Effector CD8-positive, alpha-beta T cell (primary cell): ENCODE data around the gene PLCB4.

Experiments used
- DNase-seq: peaks from one replicate; lab custom pipeline; 2025; lab: John Stamatoyannopoulos, UW

PLCB4 gene

DNA sequence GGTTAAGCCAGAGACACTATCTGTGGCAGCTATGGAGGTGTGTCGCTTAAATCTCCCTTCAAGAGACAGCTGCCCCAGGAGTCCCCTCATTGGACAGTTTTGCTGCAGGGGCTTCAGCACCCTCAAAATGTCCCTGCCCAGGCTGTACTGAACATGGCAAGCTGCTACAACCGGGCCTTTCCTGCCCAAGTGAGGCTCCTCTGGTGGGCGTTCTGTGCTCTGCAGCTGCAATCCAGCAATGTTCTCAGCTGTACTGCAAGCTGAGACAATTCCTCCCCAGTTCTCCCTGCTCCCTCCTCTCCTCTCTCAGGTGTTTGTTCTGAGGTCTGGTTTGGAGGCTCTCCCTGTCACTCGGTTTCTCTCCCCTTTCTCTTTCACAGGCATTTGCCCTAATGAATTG lies 254.7 kb downstream of the PLCB4 start:
- no peak for DNase-seq

DNA sequence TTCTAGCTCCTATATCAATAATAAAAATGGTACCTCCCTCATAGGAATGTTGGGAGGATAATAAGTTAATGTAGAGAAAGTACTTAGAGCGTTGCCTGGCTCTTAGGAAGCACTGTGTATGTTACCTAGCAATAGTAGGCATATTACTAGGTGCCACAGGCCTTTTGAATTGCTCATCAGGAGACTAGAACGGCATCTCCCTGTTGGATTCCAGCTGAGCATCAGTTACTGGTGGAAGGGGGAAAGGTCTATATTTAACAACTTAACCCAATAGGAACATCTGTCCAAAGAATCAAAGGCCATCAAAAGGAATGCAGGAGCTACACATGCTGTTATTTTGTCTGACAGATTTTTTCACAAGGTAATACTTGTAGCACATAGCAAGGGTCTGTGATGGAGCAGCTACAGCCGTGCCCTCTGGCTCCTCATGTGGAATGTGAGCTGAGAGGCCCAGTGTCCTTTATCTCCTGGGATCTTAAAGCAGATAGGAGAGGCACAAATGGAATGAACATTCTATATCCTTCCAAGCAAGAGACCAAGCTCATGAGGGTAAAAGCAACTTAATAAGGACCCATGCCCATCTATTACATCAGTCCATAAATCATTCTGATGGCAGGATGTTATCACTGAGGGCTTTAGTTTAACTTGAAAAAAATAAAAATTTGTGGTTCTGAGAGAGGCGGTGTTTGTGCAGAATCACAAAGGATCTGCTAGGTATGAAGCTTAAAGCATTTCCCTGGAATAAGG lies 260.6 kb downstream of the PLCB4 start:
- DNase-seq: no peak

DNA sequence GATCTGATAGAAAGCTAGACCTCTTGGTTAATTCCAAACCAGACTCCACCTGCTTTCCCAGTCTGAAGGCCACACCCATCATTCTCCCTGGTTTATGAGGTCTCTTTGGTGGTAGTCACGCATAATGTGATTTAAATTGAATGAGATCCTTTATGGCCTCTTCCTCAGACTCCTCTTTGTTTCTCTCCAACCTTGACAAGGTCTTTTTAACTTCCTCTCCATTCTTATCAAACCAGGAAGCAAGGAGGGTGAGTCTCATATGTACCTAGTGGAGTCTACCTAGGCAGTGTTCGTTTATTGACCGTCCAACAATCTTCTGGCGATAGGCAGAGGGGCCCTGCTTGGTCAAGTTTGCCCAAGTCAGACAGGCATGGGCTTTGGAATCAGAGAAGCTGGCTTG lies 261.3 kb downstream of the PLCB4 start:
- no peak for DNase-seq

DNA sequence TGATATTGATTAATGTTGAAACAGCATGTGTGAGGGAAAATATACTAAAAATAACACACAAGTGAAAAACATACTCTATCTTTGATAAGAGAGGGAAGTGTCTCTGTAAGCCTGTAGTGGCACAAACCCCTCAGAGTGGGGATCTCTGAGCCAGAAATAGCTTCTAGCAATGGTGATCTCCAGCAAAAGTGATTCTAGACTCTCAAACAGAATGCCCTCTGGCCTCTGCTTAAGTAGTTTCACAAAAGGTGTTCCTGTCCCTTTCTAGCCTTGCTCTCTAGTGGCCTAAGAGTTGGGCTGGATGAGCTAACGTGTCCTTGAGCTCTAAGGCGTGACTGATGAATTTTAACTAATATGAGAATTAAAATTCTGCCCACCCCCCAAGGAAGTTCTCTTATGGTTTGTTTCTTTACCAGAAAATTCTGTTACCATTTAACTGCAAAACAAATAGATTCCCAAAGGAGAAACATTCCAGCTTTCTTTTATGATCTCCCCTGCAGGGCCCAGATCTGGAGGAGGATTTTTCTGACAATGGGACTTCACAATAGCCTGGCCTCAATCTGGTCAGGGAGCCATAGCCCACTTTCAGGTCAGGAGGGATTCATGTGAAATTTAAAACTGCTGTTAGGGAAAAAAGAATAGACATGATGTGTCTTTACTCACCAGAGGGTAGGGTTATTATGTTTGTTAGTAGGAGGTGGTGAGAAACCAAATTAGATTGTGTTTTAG lies 263.0 kb downstream of the PLCB4 start:
- DNase-seq: no peak

DNA sequence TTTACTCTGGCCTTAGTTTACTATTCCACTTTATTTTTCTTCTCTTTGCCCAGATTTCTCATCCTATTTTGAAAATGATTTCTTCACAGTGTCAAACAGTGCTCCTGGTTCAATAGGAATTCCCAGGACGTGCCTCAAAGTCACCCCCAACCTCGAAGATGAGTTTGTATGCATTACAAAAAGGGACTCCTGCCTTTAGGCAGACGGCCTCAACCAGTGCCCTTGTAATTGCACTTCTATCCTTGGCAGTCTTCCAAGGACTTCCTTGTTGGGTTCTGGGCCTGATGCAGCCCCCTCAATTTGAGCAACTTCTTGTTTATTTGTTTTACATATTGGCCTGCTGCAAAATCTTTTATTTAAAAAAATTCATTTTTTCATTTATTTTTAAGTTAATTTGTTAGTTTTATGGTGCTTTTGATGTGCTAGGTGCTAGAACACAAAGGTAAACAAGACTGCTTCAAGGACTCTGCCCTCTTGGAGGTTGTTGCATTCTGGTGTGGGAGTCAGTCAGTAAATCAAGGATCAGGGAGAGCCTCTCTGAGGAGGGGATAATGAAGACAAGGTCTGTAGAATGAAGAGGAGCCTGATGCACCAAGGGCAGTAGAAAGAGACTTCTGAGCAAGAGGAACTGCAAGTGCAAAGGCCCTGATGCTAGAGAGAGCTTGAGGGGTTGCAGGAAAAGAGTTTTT lies 264.0 kb downstream of the PLCB4 start:
- DNase-seq: no peak

DNA sequence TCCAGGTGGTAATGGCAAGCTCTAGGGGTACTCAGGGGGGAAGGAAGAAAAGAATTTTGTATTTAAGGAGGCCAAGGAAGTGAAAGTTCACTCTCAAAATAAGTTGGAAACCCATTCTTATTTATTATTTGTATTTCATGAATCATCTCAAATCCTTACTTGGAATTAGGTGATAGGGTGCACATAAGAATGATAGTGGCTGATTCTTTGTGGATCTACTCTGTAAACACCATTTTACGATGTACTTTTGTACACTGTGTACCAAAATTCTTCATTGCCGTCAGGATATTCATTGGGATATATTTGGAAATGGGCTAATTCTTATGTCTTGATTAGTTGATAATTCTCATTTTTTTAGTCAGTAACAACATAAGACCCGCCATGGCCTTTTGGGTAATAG lies 266.0 kb downstream of the PLCB4 start:
- no peak for DNase-seq

DNA sequence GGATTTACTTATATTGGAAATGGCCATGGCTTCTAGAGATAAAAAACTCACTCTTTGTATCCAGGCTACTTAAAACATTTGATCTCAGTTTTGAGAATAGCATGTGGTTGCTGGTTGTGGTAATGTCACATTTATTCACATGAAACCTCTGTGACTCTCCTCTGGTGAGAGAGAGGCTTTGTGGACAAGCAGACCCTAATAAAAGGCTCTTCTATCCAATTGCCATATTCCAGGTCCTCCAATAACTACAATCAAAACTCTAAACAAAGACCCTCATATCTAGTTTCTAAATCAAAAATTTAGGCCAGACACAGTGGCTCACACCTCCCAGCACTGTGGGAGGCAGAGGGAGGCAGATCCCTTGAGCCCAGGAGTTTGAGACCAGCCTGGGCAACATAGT lies 269.2 kb downstream of the PLCB4 start:
- no peak for DNase-seq

DNA sequence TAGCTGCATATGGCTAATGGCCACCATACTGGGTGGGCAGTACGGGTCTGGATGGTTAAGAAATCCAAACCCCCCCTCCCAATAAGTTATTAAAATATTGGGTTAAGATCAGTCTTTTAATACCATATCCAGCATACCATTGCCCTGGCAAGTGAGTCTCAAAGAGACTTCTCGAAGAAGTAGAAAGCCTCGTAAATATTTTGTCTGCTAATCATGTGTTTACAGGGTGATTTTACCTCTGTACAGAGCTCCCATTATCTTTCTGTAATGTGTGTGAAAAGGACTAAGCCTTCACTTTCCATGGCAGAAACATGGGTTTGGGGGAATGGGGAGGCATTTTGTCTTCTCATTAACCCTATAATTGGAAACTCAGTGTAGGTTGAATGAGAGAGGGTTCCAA lies 270.8 kb downstream of the PLCB4 start:
- no peak for DNase-seq

DNA sequence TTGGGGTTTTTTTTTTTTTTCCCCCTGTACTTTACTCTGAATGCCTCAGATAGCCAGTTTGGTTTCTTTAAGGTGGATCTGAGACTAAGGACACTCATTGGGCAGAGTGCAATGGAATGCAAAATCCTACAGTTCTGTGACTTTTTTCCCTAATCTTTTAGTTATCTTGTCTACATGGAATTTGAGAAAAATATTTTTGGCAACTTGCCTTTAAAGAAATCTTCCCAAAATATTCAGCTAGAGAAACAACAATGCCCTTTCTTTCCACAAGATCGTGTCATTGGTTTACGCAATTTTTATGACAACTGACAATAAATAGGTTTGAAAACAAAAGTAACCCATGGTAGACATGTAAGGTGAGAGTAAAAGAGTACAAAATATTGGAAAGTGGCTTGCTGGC lies 273.8 kb downstream of the PLCB4 start:
- no peak for DNase-seq

DNA sequence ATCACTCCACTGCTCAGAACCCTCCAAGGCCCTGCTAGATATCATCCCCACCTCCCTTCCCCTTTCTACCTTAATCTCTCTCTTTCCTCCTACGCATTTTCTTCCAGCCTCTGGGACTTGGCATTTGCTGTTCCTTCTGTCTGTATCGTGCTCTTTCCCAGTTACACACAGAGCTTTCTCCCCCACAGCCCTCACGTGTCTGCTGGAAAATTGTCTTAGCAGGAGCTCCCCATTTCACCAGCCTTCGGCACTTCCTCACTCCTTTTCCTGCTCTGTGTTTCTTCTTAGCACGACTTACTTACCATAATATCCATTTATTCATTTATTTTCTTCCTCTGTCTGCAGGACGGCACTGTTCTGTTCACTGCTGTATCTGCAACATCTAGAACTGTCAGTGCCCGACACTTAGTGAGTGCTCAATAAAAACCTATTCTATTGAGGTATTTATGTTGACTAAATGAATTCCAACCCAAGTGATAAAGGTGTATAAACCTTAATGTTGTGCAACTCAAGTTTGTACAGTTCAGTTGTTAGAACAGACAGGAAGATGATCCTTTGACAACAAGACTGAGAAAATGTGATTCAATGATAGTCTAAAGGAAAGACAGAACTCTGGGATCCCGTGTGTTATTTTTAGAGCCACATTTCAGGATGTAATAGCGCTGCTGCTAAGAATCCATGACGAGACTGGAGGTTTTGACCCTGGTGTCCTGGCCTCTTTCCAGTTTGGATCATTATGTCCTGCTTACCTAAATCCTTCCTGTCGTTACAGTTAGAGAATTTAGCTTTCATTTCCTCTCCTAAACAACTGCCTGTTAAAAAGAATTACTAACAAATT lies 275.4 kb downstream of the PLCB4 start:
- no peak for DNase-seq

DNA sequence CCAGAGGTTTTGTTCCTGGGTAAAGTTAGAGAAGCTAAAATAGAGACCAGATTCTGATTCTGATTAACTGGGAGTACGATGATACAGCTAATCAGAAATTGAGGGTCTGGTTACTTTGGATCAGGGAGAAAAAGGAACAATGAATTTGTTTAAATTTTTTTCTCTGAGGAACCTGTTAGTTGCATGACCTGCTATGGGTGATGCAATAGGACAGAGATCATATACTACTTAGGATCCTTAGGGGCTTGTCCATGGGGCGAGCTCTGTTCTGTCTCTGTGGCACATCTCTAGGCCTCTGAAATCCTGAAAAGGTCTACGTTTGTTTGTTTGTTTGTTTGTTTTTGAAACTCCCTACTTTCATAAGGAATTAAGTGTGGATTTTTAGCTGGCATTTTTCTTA lies 279.4 kb downstream of the PLCB4 start:
- DNase-seq: no peak

DNA sequence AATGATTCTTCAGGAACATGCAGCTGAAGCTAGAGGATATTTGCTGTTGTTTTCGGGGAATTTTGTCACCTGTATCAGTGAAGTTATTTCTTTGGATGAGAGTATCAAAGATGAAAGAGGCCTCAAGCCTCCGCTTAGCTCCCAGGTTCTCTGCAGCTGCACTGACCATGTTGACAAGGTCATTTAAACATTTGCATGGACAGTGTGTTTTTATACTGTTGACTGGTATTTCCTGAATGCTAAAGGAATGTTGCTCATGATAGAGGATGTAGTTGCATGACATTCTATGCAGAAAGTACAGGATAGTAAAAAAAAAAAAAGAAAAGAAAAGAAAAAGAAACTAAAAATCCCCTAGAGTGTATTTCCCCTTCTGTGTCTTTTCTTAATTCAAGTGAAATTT lies 279.9 kb downstream of the PLCB4 start:
- DNase-seq: no peak

DNA sequence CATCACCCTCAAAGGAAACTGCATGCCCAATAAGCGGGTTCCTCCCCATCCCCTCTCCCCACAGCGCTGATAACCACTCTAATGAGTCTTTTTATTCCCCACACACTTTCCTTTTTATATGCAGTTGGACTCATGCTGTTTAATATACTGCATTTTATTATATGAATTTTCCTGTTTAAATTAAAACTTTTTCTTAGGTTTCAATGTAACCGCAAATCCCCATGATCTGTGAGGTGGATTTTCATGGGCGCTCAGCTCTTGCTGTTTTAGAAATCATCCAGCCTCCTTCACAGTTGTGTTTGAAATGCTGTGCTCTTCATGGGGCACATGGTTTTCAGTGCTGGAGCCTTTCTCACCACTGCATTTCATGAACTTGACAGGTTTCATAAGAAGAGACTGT lies 280.4 kb downstream of the PLCB4 start:
- DNase-seq: no peak

DNA sequence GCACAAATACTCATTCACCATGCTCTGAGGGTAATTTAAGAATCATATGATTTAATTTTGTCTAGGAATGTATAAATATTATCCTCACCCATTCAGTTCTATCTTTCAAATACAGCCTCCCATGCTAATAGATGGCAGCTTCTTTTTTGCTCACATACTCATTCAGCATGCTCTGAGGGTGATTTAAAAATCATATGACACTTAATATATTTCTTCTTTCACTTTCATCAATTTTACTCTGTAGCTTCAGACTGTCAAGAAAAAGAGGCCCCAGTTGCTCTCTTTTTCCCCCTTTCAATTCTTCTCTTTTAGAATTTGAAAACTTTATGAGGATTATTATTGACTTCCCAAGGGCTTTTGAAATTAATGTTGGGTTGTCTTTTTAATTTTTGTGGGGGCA lies 283.9 kb downstream of the PLCB4 start:
- DNase-seq: no peak

DNA sequence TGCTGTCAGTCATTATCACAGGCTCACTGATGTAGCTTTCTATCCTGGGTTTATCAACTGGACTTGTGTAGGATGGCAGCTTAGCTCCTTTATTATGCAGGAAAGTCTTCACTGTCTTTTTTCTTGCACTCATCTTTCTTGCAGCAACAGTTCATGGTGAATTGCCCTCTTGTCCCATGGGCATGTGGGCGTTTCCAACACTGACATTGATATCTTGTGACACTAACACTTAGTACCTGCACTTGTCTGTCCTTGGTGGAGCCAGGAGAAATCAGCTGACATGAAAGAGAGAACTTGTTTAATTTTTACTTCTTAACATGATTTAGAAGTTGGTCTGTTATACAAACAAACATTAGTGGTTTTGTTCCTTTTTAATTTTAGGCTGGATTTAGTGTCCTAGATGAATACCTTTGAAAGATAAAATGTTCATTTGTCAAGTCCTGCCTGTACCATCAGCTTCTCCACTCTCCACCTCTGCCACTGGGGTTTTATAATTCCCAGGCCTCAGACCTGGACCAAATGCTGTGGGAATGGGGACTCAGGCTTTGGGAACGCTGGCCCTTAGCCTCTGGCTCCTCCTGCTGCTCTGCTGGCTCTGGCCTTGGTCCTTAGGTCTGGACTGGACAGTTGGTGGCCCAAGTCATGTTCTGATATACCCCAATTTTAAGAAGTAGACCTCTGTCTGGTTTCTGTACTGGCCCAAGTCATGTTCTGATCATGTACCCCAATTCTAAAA lies 284.5 kb downstream of the PLCB4 start:
- DNase-seq: no peak

DNA sequence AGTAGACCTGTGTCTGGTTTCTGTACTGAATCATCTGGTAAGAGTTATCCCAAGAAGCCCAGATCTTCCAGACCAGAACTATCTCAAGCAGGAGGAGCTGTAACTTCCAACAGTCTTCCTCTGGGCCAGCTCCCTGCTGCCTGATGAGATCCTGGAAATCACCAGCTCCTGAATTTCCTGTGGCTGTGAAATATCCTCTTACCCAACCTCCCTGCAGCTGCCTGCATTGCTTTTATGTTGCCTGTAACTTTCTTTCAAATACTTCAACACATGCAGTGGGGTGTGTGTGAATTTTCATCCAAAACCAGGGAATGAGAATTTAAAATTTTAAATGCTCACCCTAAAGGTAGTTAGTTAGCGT lies 285.0 kb downstream of the PLCB4 start:
- no peak for DNase-seq

DNA sequence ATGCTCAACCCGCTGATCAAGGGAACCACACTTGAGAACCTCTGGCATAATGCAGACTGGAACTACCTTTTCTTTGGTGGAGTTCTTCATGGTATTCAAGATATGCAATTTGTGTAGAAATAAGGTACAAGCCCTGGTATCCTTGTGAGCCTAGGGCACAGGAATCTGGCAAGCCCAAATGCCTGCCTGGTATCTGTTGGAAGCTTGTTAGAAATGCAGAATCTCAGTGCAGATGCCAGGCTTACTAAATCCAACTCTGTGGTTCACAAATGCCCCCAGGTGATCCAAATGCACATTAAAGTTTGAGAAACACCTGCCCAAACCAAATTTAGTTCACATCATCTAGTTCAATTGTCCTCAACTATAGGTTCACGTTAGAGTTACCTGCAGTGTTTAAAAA lies 285.7 kb downstream of the PLCB4 start:
- DNase-seq: no peak

DNA sequence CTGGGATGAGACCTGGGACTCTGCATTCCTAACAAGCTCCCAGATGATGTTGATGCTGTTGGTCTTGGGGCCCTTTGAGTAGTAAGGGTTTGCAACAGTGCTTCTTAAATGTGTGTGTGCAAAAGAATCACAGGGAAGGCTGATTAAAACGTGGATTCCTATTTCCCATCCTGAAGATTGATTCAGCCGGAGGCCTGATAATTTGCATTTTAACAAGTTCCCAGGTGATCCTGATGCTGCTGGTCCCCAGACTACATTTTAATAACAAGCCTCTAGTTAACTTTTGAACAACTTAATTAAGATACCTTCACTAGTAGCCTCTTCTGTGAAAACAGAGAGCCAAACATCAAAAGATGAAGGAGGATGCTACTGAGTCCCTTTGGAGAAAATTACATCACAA lies 289.1 kb downstream of the PLCB4 start:
- DNase-seq: no peak

DNA sequence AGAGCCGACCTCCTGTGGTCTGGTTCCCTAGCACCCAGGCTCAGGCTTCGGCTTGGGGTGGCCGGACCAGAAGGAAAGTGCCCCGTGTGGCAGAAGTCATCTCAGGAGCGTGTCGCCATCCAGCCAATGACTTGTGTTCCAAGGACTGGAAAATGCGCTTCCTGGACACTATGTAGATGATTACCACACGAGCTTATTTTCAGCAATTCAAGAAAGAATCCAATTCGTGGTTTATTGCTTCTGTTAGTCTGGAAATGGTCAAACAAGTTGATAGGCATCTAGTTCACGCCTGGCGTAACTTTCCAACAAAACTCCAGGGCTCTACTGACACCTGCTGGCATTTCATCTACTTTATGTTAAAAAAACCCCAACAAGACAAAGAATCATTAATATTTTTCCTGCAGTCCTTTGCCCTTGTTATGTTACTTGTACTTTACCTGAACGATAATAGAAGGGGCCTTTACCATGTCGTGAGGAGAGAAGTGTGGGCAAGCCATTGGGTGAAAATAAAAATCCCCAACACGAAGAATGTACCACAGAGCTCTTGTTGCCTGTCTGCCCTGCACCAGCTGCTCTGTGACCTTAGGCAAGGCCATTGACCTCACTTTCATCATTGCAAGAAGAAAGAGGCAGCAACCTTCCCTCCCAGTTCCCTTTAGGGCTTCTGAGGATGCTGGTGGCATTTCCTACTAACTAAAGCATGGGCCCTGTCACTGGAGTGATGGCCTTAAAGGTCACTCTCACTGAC lies 290.8 kb downstream of the PLCB4 start:
- no peak for DNase-seq

DNA sequence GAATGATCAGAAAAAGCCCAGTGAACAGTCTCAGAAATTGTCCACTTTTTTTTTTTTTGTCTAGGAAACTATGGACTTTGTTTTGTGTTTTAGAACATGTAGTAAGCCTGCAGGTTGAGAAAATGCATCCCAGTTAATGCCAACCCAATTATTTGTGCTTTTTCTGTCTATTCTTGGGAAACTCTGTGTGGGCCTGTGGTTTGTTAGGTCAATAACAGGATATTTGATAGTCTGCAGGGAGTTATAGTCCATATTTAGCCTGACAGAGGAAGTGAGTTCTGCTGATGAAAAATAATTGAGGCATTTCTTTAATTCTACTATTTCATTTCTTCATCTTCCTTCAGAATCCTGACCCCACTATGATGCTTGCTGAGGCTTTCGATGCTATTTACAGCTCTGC lies 291.5 kb downstream of the PLCB4 start:
- no peak for DNase-seq

DNA sequence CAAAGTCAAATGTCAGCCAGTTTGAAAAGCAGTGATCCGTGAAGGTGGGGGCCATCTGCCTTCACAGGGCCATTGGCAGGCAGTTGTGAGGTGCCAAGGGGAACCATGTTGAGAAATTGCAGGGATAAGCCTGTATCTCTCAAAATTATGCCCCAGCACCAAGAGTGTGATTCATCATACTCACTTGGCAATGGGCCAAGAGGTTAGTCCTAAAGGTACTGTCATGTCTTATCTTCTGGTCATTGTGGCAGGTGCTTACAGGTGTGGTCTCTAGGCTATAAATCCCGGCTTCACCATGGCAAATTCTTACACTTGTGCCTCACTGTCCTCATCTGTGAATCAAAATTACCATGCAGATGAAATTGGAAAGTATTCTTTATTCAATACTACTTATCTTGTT lies 294.8 kb downstream of the PLCB4 start:
- no peak for DNase-seq
